Fibroblast of lung (primary cell): ENCODE results near the gene ADGRB3. TPM values are rescaled to one million over a fixed set of nuclear protein-coding genes. Genes with fewer than 3 reads are reported as not detected.

Experiments used
- DNase-seq, 2 donors: peaks; one replicate each; pipeline versions ENCODE4 v3.0.0 to v3.0.0-alpha.2; 2010; ENCODE audit warnings: low read depth in 2 of 2
- H2AFZ ChIP-seq: 2 replicates; pipeline ENCODE4 v1.5.1; 2012; ENCODE audit warnings: low read length, control low read depth, inconsistent platforms
- H3K27ac ChIP-seq: 2 replicates; pipeline ENCODE4 v1.5.1; 2011; ENCODE audit warnings: low read length, control low read depth; ENCODE audit not compliant: insufficient read depth
- H3K27me3 ChIP-seq: 2 replicates; pipeline ENCODE4 v1.5.1; 2011; ENCODE audit warnings: mild to moderate bottlenecking, low read length; ENCODE audit not compliant: control insufficient read depth, insufficient read depth
- H3K36me3 ChIP-seq: 2 replicates; pipeline ENCODE4 v1.5.1; 2011; ENCODE audit warnings: low read length; ENCODE audit not compliant: control insufficient read depth, insufficient read depth
- H3K4me1 ChIP-seq: 2 replicates; pipeline ENCODE4 v1.5.1; 2011; ENCODE audit warnings: low read length; ENCODE audit not compliant: control insufficient read depth, insufficient read depth; ENCODE audit errors: extremely low read depth
- H3K4me2 ChIP-seq: 2 replicates; pipeline ENCODE4 v1.5.1; 2011; ENCODE audit warnings: low read length, control low read depth; ENCODE audit not compliant: insufficient read depth; ENCODE audit errors: extremely low read depth
- H3K4me3 ChIP-seq, 4 experiments: fragments of 200-600 bp in 1 of 4; sonication (generic) in 1 of 4; replicated peaks in 1 of 4; 2 replicates each; pipeline ENCODE4 v1.5.1; 2011 to 2016; ENCODE audit warnings: low read length in 4 of 4, low read depth in 3 of 4, mild to moderate bottlenecking in 3 of 4, control low read depth in 2 of 4, inconsistent platforms in 1 of 4, mixed read lengths in 1 of 4; ENCODE audit not compliant: insufficient read depth in 1 of 4; ENCODE audit errors: control extremely low read depth in 1 of 4
- H3K79me2 ChIP-seq: 2 replicates; pipeline ENCODE4 v1.5.1; 2012; ENCODE audit warnings: mild to moderate bottlenecking, low read length, inconsistent platforms; ENCODE audit not compliant: control insufficient read depth, insufficient read depth
- H3K9ac ChIP-seq: 2 replicates; pipeline ENCODE4 v1.5.1; 2011; ENCODE audit warnings: mild to moderate bottlenecking, low read length, control low read depth; ENCODE audit not compliant: insufficient read depth
- H3K9me3 ChIP-seq: 2 replicates; pipeline ENCODE4 v1.5.1; 2012; ENCODE audit warnings: low read depth, low read length; ENCODE audit not compliant: control insufficient read depth, insufficient read depth
- H4K20me1 ChIP-seq: 2 replicates; pipeline ENCODE4 v1.5.1; 2011; ENCODE audit warnings: low read length; ENCODE audit not compliant: control insufficient read depth, insufficient read depth; ENCODE audit errors: extremely low read depth
- EZH2 ChIP-seq: IDR thresholded peaks from 2 replicates; pipeline ENCODE4 v1.5.1; 2012; ENCODE audit warnings: low read length, control low read depth, mild to moderate bottlenecking; ENCODE audit errors: missing control alignments
- polyA plus RNA-seq, 2 donors: library from polyadenylated mRNA; depleted of rRNA in 1 of 2; stranded (reverse) in 1 of 2; unstranded in 1 of 2; fragments of >200 nt; gene quantifications; 2 replicates each; pipeline ENCODE4 v1.2.1, GENCODE V29; 2011 to 2012; ENCODE audit warnings: missing spikeins in 1 of 2
- total RNA-seq: library from RNA; depleted of rRNA; stranded (reverse); fragments of >200 nt; gene quantifications from 2 replicates; pipeline ENCODE4 v1.2.1, GENCODE V29; 2014
- TF ChIP-seq, protein P1 (sequence below), 2 donors: IDR thresholded peaks in 1 of 2; conservative IDR thresholded peaks in 1 of 2; 1 replicate in 1 of 2; 2 replicates in 1 of 2; pipeline ENCODE4 v1.5.1; 2011 to 2012; ENCODE audit warnings: low read length in 2 of 2, control low read depth in 1 of 2, inconsistent platforms in 1 of 2, low read depth in 1 of 2, mild to moderate bottlenecking in 1 of 2

ADGRB3 gene
- total and polyA plus RNA-seq, 2 donors (not counting 1 experiment from before 2014, with no cell fraction given): 0.33 TPM; not detected in 1

DNA sequence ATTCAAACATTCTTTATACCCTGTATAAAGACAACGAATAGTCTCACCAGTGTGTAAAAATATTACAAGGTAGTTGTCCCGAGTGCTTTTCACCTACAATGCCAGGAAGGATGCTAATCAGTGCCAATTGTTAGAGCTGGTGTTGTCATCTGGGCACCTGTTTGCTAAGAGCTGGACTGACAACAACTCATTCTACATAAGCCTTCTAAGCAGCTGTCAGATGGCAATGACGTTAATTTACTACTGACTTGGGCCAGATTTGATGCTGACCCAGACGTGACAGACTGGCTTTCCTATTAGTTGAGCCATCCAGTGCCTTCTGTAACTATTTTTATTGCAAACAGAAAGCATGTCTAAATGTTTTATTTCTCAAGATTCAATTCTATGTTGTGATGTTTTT, 355.2 kb downstream of the ADGRB3 start:
- Histone ChIP-seq H3K79me2 (no peaks in the 10 kb centered on the region), H3K4me2 (no peak overlapping the region), H3K9me3 (no peaks in the 10 kb centered on the region), H3K36me3 (no peaks in the 10 kb centered on the region), H3K9ac (no peak overlapping the region), H3K27ac (no peak overlapping the region), H3K4me3 (no peak overlapping the region), H4K20me1 (no peaks in the 10 kb centered on the region), H2AFZ (no peak overlapping the region), H3K4me1 (no peaks in the 10 kb centered on the region), H3K27me3 (no peaks in the 10 kb centered on the region)
- no peak for DNase-seq
- TF ChIP-seq EZH2: no peak
- TF ChIP-seq, protein P1, sequence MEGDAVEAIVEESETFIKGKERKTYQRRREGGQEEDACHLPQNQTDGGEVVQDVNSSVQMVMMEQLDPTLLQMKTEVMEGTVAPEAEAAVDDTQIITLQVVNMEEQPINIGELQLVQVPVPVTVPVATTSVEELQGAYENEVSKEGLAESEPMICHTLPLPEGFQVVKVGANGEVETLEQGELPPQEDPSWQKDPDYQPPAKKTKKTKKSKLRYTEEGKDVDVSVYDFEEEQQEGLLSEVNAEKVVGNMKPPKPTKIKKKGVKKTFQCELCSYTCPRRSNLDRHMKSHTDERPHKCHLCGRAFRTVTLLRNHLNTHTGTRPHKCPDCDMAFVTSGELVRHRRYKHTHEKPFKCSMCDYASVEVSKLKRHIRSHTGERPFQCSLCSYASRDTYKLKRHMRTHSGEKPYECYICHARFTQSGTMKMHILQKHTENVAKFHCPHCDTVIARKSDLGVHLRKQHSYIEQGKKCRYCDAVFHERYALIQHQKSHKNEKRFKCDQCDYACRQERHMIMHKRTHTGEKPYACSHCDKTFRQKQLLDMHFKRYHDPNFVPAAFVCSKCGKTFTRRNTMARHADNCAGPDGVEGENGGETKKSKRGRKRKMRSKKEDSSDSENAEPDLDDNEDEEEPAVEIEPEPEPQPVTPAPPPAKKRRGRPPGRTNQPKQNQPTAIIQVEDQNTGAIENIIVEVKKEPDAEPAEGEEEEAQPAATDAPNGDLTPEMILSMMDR (conservative IDR thresholded peaks at IDR 0.05 in 1 of 2, IDR thresholded peaks at IDR 0.05 in 1 of 2; ENCODE audit: low read depth in 1 of 2, low read length in 2 of 2): no peak

DNA sequence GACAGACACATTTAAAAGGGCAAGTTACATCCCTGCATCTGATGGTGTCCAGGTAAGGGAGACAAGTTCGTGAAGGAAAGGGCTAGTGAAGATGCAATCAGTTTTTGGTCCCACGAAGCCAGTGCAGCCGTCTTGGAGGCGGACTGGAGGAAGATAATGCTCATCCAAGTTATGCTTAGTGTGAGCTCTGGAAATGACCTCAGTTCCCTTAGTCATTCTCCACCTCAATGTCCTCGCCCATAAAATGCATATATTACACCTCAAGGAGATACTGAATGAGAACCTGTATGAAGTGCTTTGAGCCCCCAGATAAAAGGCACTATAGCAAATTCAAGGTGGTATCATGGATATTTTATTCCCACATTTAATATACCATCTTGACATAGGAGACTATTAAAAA, 358.8 kb downstream of the ADGRB3 start:
- H3K4me3 ChIP-seq: no peak overlapping the region
- no peaks in the 10 kb centered on the region for H3K36me3 ChIP-seq
- no peak overlapping the region for H3K9ac ChIP-seq
- no peaks in the 10 kb centered on the region for H3K9me3 ChIP-seq
- no peak overlapping the region for H3K4me2 ChIP-seq
- no peak overlapping the region for H2AFZ ChIP-seq
- H3K79me2 ChIP-seq: no peaks in the 10 kb centered on the region
- DNase-seq: no peak
- no peaks in the 10 kb centered on the region for H4K20me1 ChIP-seq
- no peak for TF ChIP-seq EZH2
- TF ChIP-seq, protein P1 (conservative IDR thresholded peaks at IDR 0.05 in 1 of 2, IDR thresholded peaks at IDR 0.05 in 1 of 2; ENCODE audit: low read depth in 1 of 2, low read length in 2 of 2): no peak
- H3K4me1 ChIP-seq: no peaks in the 10 kb centered on the region
- H3K27me3 ChIP-seq: no peaks in the 10 kb centered on the region
- H3K27ac ChIP-seq: no peak overlapping the region

DNA sequence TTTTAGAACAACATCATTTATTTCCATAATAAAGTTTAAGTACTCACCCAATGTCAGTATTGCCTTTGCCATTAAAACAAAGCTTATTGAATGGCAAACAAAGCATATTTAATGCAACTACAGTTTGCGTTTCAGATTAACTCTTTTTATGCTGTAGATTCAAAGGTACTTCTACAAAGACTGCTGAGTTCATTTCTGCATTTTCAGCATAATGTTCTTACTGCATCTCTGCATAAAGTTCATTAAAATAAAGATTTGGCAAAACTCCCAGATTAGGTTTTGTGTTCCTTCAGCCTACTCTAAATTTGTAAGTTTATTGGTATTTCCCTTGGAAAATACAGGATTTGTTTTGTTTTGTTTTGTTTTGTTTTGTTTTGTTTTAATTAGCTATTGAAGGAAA, 359.4 kb downstream of the ADGRB3 start:
- peak in 1 of 2 donors; percentile 68 for DNase-seq
- Histone ChIP-seq H3K27me3 (no peaks in the 10 kb centered on the region), H3K4me3 (no peak overlapping the region), H3K9me3 (no peaks in the 10 kb centered on the region), H3K27ac (no peak overlapping the region), H3K4me2 (no peak overlapping the region), H3K9ac (no peak overlapping the region), H3K79me2 (no peaks in the 10 kb centered on the region), H4K20me1 (no peaks in the 10 kb centered on the region), H3K36me3 (no peaks in the 10 kb centered on the region), H3K4me1 (no peaks in the 10 kb centered on the region), H2AFZ (no peak overlapping the region)
- TF ChIP-seq, protein P1 (conservative IDR thresholded peaks at IDR 0.05 in 1 of 2, IDR thresholded peaks at IDR 0.05 in 1 of 2; ENCODE audit: low read depth in 1 of 2, low read length in 2 of 2): no peak
- TF ChIP-seq EZH2: no peak
